ENCODE results near the gene LARP6.
A peak's percentile ranks its signal among the peaks of the same experiment; 100 is the strongest.

LARP6 gene

GRCh38 chr15:70852501-70853317 is 1.2 kb downstream of the LARP6 start:
- DNase-seq (ENCODE audit: low read depth), result peak; percentile 47
- TF ChIP-seq, protein P1, sequence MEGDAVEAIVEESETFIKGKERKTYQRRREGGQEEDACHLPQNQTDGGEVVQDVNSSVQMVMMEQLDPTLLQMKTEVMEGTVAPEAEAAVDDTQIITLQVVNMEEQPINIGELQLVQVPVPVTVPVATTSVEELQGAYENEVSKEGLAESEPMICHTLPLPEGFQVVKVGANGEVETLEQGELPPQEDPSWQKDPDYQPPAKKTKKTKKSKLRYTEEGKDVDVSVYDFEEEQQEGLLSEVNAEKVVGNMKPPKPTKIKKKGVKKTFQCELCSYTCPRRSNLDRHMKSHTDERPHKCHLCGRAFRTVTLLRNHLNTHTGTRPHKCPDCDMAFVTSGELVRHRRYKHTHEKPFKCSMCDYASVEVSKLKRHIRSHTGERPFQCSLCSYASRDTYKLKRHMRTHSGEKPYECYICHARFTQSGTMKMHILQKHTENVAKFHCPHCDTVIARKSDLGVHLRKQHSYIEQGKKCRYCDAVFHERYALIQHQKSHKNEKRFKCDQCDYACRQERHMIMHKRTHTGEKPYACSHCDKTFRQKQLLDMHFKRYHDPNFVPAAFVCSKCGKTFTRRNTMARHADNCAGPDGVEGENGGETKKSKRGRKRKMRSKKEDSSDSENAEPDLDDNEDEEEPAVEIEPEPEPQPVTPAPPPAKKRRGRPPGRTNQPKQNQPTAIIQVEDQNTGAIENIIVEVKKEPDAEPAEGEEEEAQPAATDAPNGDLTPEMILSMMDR (conservative IDR thresholded peaks at IDR 0.05; ENCODE audit: low read depth, low read length), result no peak
- peak overlapping the region; percentile 91 for H3K4me3 ChIP-seq (ENCODE audit: low read depth, low read length)

DNA sequence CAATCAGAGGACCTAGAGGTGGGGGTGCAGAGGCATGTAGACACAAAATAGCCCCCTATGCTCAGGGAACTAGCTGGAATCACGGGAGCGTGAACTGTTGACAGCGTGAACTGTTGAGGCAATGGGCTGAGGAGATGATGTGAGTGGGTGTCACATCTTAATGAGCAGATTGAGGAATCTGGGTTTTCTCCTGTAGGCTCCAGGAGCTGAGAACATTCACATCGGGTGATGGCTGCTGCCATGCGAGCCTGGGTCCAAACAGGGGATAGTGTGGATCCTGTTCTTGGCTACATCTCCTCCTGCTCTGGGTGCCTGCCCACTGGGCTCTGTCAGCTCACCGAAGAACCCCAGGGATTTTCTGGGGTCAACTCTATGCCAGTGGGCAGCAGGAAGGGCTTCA is 2.1 kb downstream of the LARP6 start:
- TF ChIP-seq, protein P1 (conservative IDR thresholded peaks at IDR 0.05; ENCODE audit: low read depth, low read length), result no peak
- H3K4me3 ChIP-seq (ENCODE audit: low read depth, low read length), result peak overlapping the region; percentile 91

GRCh38 chr15:70845602-70846360 is 8.2 kb downstream of the LARP6 start:
- no peak for DNase-seq (ENCODE audit: low read depth)
- TF ChIP-seq, protein P1 (conservative IDR thresholded peaks at IDR 0.05; ENCODE audit: low read depth, low read length), result no peak
- H3K4me3 ChIP-seq (ENCODE audit: low read depth, low read length), result no peak overlapping the region

More for the DNA sequence above, 2.1 kb downstream of the LARP6 start:
- no peak for DNase-seq (ENCODE audit: low read depth)

GRCh38 chr15:70837476-70837875 is 16.5 kb downstream of the LARP6 start:
- TF ChIP-seq, protein P1 (conservative IDR thresholded peaks at IDR 0.05; ENCODE audit: low read depth, low read length), result no peak
- no peak overlapping the region for H3K4me3 ChIP-seq (ENCODE audit: low read depth, low read length)
- no peak for DNase-seq (ENCODE audit: low read depth)

GRCh38 chr15:70835841-70836240 is 18.1 kb downstream of the LARP6 start:
- DNase-seq (ENCODE audit: low read depth), result no peak
- H3K4me3 ChIP-seq (ENCODE audit: low read depth, low read length), result no peak overlapping the region
- TF ChIP-seq, protein P1 (conservative IDR thresholded peaks at IDR 0.05; ENCODE audit: low read depth, low read length), result no peak

DNA sequence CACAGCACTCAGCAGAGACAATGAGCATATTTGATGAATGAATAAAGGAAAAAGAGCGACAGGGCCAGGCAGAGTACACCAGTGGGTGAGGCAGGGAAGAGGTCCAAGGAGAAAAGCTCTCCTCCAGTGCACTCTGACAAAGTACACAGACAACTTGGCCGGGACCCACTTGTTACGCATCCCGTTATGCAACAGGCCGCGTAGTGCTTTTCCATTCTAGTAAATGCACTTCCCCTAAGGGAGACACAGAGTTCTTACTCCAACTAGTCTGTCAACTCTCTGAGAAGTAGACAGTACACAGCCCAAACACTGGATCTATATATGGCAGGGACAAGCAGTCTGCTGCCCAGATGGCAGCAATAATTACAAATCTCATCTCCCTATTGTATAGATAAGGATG is 18.5 kb downstream of the LARP6 start:
- TF ChIP-seq, protein P1 (conservative IDR thresholded peaks at IDR 0.05; ENCODE audit: low read depth, low read length), result no peak
- DNase-seq (ENCODE audit: low read depth), result no peak
- H3K4me3 ChIP-seq (ENCODE audit: low read depth, low read length), result no peak overlapping the region
